Neural cell (in vitro differentiated cells): ENCODE data around the gene PGAP2. TPM values are rescaled to one million over a fixed set of nuclear protein-coding genes. Genes with fewer than 3 reads are reported as not detected.

ENCODE experiments used
- H2AFZ ChIP-seq: fragments of 200-600, 300-800 bp; sonication (generic), shearing (Covaris generic); 2 replicates; pipeline ENCODE4 v1.6.0; 2014; ENCODE audit warnings: low read depth, mild to moderate bottlenecking, antibody characterized with exemption, low read length, moderate library complexity
- H3F3A ChIP-seq: fragments of 200-600 bp; shearing (Covaris generic); 2 replicates; pipeline ENCODE4 v1.6.1; 2016; ENCODE audit warnings: mild to moderate bottlenecking, moderate library complexity, mixed read lengths, antibody characterized with exemption, low read length; ENCODE audit not compliant: insufficient read depth, poor library complexity, severe bottlenecking
- H3K27ac ChIP-seq: fragments of 200-600, 300-800 bp; sonication (generic), shearing (Covaris generic); 2 replicates; pipeline ENCODE4 v1.5.1; 2014; ENCODE audit warnings: mild to moderate bottlenecking, low read length, moderate library complexity
- H3K27me3 ChIP-seq: fragments of 300-800, 200-600 bp; sonication (generic), shearing (Covaris generic); 2 replicates; pipeline ENCODE4 v1.6.0; 2014; ENCODE audit warnings: mild to moderate bottlenecking, low read depth, low read length, moderate library complexity; ENCODE audit not compliant: insufficient read depth
- H3K36me3 ChIP-seq: fragments of 300-800, 200-600 bp; sonication (generic), shearing (Covaris generic); 2 replicates; pipeline ENCODE4 v1.5.1; 2014; ENCODE audit warnings: mild to moderate bottlenecking, antibody characterized with exemption, low read length, moderate library complexity; ENCODE audit not compliant: insufficient read depth
- H3K4me2 ChIP-seq: fragments of 300-800, 200-600 bp; sonication (generic), shearing (Covaris generic); 2 replicates; pipeline ENCODE4 v1.6.0; 2014; ENCODE audit warnings: mild to moderate bottlenecking, low read length
- H3K4me3 ChIP-seq: fragments of 300-800, 200-600 bp; sonication (generic), shearing (Covaris generic); 2 replicates; pipeline ENCODE4 v1.5.1; 2014; ENCODE audit warnings: mild to moderate bottlenecking, low read length, moderate library complexity
- H3K79me2 ChIP-seq: fragments of 200-600 bp; shearing (Covaris generic); replicated peaks from 2 replicates; pipeline ENCODE4 v1.6.0; 2014; ENCODE audit warnings: mild to moderate bottlenecking, low read length, moderate library complexity; ENCODE audit not compliant: insufficient read depth
- H3K9ac ChIP-seq: fragments of 300-800, 200-600 bp; sonication (generic), shearing (Covaris generic); 2 replicates; pipeline ENCODE4 v1.6.1; 2016; ENCODE audit warnings: mild to moderate bottlenecking, low read length, mixed read lengths
- H3K9me2 ChIP-seq: fragments of 200-600 bp; shearing (Covaris generic); 2 replicates; pipeline ENCODE4 v1.6.1; 2016; ENCODE audit warnings: mild to moderate bottlenecking, low read length, mixed read lengths; ENCODE audit not compliant: insufficient read depth
- H3K9me3 ChIP-seq: fragments of 200-600, 300-800 bp; sonication (generic), shearing (Covaris generic); 2 replicates; pipeline ENCODE4 v1.6.1; 2016; ENCODE audit warnings: mild to moderate bottlenecking, mixed run types, low read length, moderate library complexity, mixed read lengths
- H4K20me1 ChIP-seq: fragments of 200-600 bp; shearing (Covaris generic); 2 replicates; pipeline ENCODE4 v1.6.1; 2016; ENCODE audit warnings: mild to moderate bottlenecking, mixed run types; ENCODE audit not compliant: insufficient read depth
- EP300 ChIP-seq: fragments of 450-650 bp; conservative IDR thresholded peaks from 2 replicates; pipeline ENCODE4 v1.6.1; 2014; ENCODE audit warnings: antibody characterized with exemption, mild to moderate bottlenecking, moderate library complexity; ENCODE audit not compliant: poor library complexity, severe bottlenecking
- EZH2 ChIP-seq: fragments of 200-600, 300-800 bp; shearing (Covaris generic), sonication (generic); IDR thresholded peaks from 2 replicates; pipeline ENCODE4 v1.6.1; 2014; ENCODE audit warnings: antibody characterized with exemption, low read length, borderline replicate concordance, mild to moderate bottlenecking; ENCODE audit not compliant: insufficient read depth, poor library complexity, severe bottlenecking
- MXI1 ChIP-seq: fragments of 450-650 bp; conservative IDR thresholded peaks from 2 replicates; pipeline ENCODE4 v1.6.1; 2014; ENCODE audit warnings: antibody characterized with exemption, mild to moderate bottlenecking; ENCODE audit not compliant: poor library complexity, severe bottlenecking
- POLR2AphosphoS5 ChIP-seq: IDR thresholded peaks from 2 replicates; pipeline ENCODE4 v1.6.1; 2012
- RAD21 ChIP-seq: fragments of 450-650 bp; conservative IDR thresholded peaks from 2 replicates; pipeline ENCODE4 v1.6.1; 2014; ENCODE audit warnings: antibody characterized with exemption, mild to moderate bottlenecking, moderate library complexity
- SMC3 ChIP-seq: fragments of 450-650 bp; conservative IDR thresholded peaks from 2 replicates; pipeline ENCODE4 v1.6.1; 2014; ENCODE audit warnings: antibody characterized with exemption, mild to moderate bottlenecking, moderate library complexity; ENCODE audit not compliant: poor library complexity
- TAF1 ChIP-seq: IDR thresholded peaks from 2 replicates; pipeline ENCODE4 v1.6.1; 2012; ENCODE audit warnings: low read depth
- polyA plus RNA-seq: library from polyadenylated mRNA; depleted of rRNA; stranded (reverse); fragments of >200 nt; gene quantifications from 2 replicates; pipeline ENCODE4 v1.2.3, GENCODE V29; 2014
- TF ChIP-seq, protein P1 (sequence below): fragments of 450-650 bp; IDR thresholded peaks from 2 replicates; pipeline ENCODE4 v1.5.1; 2014; ENCODE audit warnings: antibody characterized with exemption, mild to moderate bottlenecking, moderate library complexity; ENCODE audit not compliant: poor library complexity, severe bottlenecking
- TF ChIP-seq, protein P2 (sequence below): IDR thresholded peaks from 2 replicates; pipeline ENCODE4 v1.6.1; 2012; ENCODE audit warnings: borderline replicate concordance

PGAP2 gene
- polyA plus RNA-seq, 1 donor from 2014 or later, result 30.1 TPM

DNA sequence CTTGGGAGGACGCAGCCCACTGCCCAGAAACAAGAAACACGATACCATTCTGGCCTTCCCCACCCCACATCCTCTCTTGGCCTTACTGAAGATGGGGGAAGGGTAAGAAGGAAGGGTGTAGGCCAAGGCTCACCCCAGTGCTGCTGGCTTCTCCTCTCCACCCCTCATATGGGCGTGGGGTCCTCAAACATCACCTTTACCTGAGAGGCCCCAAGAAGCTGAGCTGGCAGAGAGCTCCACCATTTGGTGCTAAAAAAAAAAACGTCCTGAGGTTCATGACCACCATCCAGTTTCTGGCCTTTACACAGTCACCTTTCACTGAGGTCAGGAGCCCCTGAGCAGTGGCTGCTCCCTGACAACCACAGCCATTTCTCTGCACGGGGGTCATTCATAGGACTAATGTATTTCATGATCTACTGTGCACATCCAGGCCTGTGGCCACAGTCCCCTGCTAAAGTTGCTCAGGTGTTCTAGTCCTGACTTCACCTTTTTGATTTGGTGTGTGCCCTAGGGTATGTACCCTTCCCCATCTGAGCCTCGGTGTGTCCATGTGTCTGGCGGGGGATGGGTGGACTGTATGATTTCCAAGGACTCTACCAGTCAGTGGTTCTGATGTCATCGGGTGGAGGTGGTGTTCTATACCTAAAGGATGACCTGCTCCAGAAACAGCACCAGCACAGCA, 17.3 kb downstream of the PGAP2 start:
- Histone ChIP-seq H3K4me3 (no peak overlapping the region), H3K9me3 (no peaks in the 10 kb centered on the region), H3K27me3 (no peaks in the 10 kb centered on the region), H3K36me3 (no peaks in the 10 kb centered on the region), H3K9ac (no peak overlapping the region), H3F3A (no peaks in the 10 kb centered on the region), H3K27ac (no peak overlapping the region), H3K9me2 (no peaks in the 10 kb centered on the region), H4K20me1 (no peaks in the 10 kb centered on the region), H2AFZ (no peak overlapping the region), H3K4me2 (no peak overlapping the region), H3K79me2 (no peaks in the 10 kb centered on the region)
- TF ChIP-seq, protein P1, sequence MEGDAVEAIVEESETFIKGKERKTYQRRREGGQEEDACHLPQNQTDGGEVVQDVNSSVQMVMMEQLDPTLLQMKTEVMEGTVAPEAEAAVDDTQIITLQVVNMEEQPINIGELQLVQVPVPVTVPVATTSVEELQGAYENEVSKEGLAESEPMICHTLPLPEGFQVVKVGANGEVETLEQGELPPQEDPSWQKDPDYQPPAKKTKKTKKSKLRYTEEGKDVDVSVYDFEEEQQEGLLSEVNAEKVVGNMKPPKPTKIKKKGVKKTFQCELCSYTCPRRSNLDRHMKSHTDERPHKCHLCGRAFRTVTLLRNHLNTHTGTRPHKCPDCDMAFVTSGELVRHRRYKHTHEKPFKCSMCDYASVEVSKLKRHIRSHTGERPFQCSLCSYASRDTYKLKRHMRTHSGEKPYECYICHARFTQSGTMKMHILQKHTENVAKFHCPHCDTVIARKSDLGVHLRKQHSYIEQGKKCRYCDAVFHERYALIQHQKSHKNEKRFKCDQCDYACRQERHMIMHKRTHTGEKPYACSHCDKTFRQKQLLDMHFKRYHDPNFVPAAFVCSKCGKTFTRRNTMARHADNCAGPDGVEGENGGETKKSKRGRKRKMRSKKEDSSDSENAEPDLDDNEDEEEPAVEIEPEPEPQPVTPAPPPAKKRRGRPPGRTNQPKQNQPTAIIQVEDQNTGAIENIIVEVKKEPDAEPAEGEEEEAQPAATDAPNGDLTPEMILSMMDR, result no peak
- TF ChIP-seq MXI1 (no peak), POLR2AphosphoS5 (no peak), SMC3 (no peak), EZH2 (no peak), EP300 (no peak), RAD21 (no peak), TAF1 (no peak)
- TF ChIP-seq, protein P2, sequence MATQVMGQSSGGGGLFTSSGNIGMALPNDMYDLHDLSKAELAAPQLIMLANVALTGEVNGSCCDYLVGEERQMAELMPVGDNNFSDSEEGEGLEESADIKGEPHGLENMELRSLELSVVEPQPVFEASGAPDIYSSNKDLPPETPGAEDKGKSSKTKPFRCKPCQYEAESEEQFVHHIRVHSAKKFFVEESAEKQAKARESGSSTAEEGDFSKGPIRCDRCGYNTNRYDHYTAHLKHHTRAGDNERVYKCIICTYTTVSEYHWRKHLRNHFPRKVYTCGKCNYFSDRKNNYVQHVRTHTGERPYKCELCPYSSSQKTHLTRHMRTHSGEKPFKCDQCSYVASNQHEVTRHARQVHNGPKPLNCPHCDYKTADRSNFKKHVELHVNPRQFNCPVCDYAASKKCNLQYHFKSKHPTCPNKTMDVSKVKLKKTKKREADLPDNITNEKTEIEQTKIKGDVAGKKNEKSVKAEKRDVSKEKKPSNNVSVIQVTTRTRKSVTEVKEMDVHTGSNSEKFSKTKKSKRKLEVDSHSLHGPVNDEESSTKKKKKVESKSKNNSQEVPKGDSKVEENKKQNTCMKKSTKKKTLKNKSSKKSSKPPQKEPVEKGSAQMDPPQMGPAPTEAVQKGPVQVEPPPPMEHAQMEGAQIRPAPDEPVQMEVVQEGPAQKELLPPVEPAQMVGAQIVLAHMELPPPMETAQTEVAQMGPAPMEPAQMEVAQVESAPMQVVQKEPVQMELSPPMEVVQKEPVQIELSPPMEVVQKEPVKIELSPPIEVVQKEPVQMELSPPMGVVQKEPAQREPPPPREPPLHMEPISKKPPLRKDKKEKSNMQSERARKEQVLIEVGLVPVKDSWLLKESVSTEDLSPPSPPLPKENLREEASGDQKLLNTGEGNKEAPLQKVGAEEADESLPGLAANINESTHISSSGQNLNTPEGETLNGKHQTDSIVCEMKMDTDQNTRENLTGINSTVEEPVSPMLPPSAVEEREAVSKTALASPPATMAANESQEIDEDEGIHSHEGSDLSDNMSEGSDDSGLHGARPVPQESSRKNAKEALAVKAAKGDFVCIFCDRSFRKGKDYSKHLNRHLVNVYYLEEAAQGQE, result no peak

DNA sequence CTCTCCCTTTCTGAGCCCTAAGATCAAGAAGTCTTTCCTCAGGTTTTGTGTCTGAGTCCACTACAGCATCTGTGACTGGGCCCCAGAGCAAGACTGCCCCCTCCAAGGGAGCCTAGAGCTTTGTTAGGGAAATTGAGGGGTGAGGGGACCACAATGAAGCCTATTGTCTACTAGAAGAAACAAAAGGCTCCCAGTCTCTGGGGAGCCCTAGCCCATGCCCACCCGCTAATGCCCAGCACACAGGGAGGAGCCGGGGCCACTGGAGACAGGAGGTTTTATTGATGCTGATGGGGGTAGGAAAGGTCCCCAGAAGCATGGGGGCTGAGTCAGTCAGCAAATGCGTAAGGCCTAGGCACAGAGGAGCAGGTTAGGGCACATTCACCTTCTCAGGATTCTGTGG, 18.4 kb downstream of the PGAP2 start:
- no peaks in the 10 kb centered on the region for H3F3A ChIP-seq
- no peaks in the 10 kb centered on the region for H3K27me3 ChIP-seq
- no peak overlapping the region for H3K9ac ChIP-seq
- no peaks in the 10 kb centered on the region for H3K9me2 ChIP-seq
- H3K4me3 ChIP-seq, result no peak overlapping the region
- no peaks in the 10 kb centered on the region for H3K79me2 ChIP-seq
- no peaks in the 10 kb centered on the region for H4K20me1 ChIP-seq
- TF ChIP-seq EP300 (no peak), EZH2 (no peak), SMC3 (no peak), POLR2AphosphoS5 (no peak), TAF1 (no peak), MXI1 (no peak), RAD21 (no peak)
- TF ChIP-seq, protein P2, result no peak
- TF ChIP-seq, protein P1, result no peak
- no peak overlapping the region for H3K27ac ChIP-seq
- H3K36me3 ChIP-seq, result no peaks in the 10 kb centered on the region
- no peak overlapping the region for H2AFZ ChIP-seq
- H3K4me2 ChIP-seq, result no peak overlapping the region
- H3K9me3 ChIP-seq, result no peaks in the 10 kb centered on the region
